ENCODE data around the gene TFRC.
"Not testable (repeated sequence)": the region's sequence is repeated elsewhere in the genome, so short reads cannot be mapped to it uniquely, and the experiment has no call there.

TFRC gene

DNA sequence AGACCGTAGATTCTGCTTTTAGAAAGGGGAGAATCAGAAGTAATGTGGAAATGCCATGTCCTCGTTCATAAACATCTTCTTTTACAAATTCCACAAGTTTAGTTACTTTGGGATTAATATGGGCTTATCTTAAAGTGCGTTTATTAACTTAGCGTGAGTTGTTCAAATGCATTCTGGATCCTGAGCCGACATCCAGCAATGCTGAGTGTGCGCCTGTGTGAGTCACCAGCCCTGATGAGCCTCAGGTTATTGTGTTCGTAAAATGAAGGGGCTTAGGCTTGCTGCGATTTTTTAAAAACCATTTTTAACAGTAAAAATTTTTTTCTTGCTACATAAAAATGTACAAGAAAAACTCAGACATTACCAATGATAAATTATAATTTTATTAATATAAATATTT, 57.9 kb downstream of the TFRC start:
- no peak overlapping the region for H3K4me3 ChIP-seq (ENCODE audit: low read depth, low read length)
- in situ Hi-C loops (cut with HindIII; ENCODE audit: low sequenced_read_pairs) = no loop called here
- DNase-seq (ENCODE audit: low read depth) = no peak
- TF ChIP-seq CTCF (IDR thresholded peaks at IDR 0.05; ENCODE audit: low read depth, low read length, missing control alignments) = no peak

- H3K4me3 ChIP-seq (ENCODE audit: low read depth, low read length); DNase-seq (ENCODE audit: low read depth); in situ Hi-C loops (cut with HindIII; ENCODE audit: low sequenced_read_pairs): not testable (repeated sequence)
Measured at GRCh38 chr3:196022499-196022878, 59.4 kb downstream of the TFRC start.

DNA sequence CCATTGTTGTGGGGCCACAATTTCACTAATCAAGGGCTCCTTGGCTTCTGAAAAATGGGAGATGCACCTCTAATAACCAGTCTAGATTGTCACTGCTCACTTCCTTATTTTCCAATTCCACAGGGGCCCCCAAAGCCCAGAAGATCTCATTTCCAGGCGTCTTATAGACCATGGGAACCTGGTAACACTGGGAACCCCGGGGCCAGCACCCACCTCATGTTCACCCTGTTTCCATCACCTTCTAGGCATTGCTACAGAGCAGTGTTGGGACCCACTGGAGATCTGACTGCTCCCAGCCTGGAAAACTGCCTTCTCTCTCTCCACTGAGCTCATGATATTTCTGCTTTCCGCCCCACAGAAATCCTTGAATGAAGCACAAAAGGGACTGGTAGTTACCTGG, 61.5 kb downstream of the TFRC start:
- in situ Hi-C loops (cut with HindIII; ENCODE audit: low sequenced_read_pairs) = no loop called here
- TF ChIP-seq CTCF (IDR thresholded peaks at IDR 0.05; ENCODE audit: low read depth, low read length, missing control alignments) = no peak
- no peak for DNase-seq (ENCODE audit: low read depth)
- no peak overlapping the region for H3K4me3 ChIP-seq (ENCODE audit: low read depth, low read length)

GRCh38 chr3:196019576-196019975, 62.3 kb downstream of the TFRC start:
- H3K4me3 ChIP-seq (ENCODE audit: low read depth, low read length); in situ Hi-C loops (cut with HindIII; ENCODE audit: low sequenced_read_pairs): not testable (repeated sequence)
- DNase-seq (ENCODE audit: low read depth) = peak; percentile 45

DNA sequence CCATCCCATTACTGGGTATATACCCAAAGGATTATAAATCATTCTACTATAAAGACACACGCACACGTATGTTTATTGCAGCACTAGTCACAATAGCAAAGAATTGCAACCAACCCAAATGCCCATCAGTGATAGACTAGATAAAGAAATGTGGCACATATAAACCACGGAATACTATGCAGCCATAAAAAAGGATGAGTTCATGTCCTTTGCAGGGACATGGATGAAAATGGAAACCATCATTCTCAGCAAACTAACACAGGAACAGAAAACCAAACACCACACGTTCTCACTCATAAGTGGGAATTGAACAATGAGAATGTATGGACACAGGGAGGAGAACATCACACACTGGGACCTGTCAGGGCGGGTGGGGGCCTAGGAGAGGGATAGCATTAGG, 63.7 kb downstream of the TFRC start:
- H3K4me3 ChIP-seq (ENCODE audit: low read depth, low read length); in situ Hi-C loops (cut with HindIII; ENCODE audit: low sequenced_read_pairs); DNase-seq (ENCODE audit: low read depth): not testable (repeated sequence)

DNA sequence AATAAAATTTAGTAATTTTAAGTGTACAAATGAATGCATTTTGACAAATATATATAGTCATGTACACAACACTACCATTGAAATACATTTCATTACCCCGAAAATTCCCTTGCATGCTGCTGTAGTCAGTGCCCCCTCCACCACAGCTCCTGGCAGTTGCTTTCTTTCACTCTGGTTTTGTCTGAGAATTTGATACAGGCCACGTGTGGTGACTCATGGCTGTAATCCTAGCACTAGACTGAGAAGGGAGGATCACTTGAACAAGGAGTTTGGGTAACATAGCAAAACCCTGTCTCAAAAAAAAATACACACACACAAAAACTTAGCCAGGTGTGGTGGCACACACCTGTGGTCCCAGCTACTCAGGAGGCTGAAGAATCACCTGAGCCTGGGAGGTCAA, 65.4 kb downstream of the TFRC start:
- no peak overlapping the region for H3K4me3 ChIP-seq (ENCODE audit: low read depth, low read length)
- TF ChIP-seq CTCF (IDR thresholded peaks at IDR 0.05; ENCODE audit: low read depth, low read length, missing control alignments) = no peak
- DNase-seq (ENCODE audit: low read depth) = peak; percentile 43
- in situ Hi-C loops (cut with HindIII; ENCODE audit: low sequenced_read_pairs) = no loop called here

GRCh38 chr3:196016059-196016458, 65.8 kb downstream of the TFRC start:
- no peak for TF ChIP-seq CTCF (IDR thresholded peaks at IDR 0.05; ENCODE audit: low read depth, low read length, missing control alignments)
- H3K4me3 ChIP-seq (ENCODE audit: low read depth, low read length) = no peak overlapping the region
- DNase-seq (ENCODE audit: low read depth) = no peak
- in situ Hi-C loops (cut with HindIII; ENCODE audit: low sequenced_read_pairs) = no loop called here

- H3K4me3 ChIP-seq (ENCODE audit: low read depth, low read length) = no peak overlapping the region
- no peak for TF ChIP-seq CTCF (IDR thresholded peaks at IDR 0.05; ENCODE audit: low read depth, low read length, missing control alignments)
- DNase-seq (ENCODE audit: low read depth) = no peak
- in situ Hi-C loops (cut with HindIII; ENCODE audit: low sequenced_read_pairs) = no loop called here
Measured at GRCh38 chr3:196013587-196014487, 68.1 kb downstream of the TFRC start.

Measured in astrocyte of the cerebellum (primary cell).